Left cardiac atrium (tissue), 4 donors: ENCODE data around the gene XXYLT1. TPM values are rescaled to one million over a fixed set of nuclear protein-coding genes. Genes with fewer than 3 reads are reported as not detected.

ENCODE experiments used
- ATAC-seq, 2 donors: fragments of 200-7000 bp; cut with Tn5 transposase; one replicate each; pipeline ENCODE4 v1.9.1; 2020; ENCODE audit warnings: mild to moderate bottlenecking in 2 of 2, moderate library complexity in 2 of 2
- DNase-seq: peaks from one replicate; pipeline ENCODE4 v3.0.0-alpha.2; 2020
- intact Hi-C, 2 donors: fragments of 100-400 bp; cut with DNase I; formaldehyde crosslinking; loops; one replicate each; pipeline versions ENCODE4 v1.14.1 to v1.15.1; 2022 to 2023
- total RNA-seq, 2 donors: library from RNA; stranded (reverse); fragmentation: NEBNext Ultra II Directional; extraction: Animal tissue kit (Norgen Biotek cat#: 25700); gene quantifications; one replicate each; pipeline ENCODE4 v1.2.1, GENCODE V29; 2021
- donor health status: DM: no; HTN: yes; CAD: no.
- donor health status: DM: no; HTN: yes; CAD: no; lungs with severe emphysema.
- donor health status: DM: yes; HTN: yes; CAD: no.
- donor health status: Dilated cardiomyopathy.

Gene XXYLT1
- total RNA-seq, 2 donors from 2014 or later = 4.2 to 8.8 TPM

GRCh38 chr3:195151866-195152541 lies 119.0 kb downstream of the XXYLT1 start:
- ATAC-seq (no peak), DNase-seq (no peak)
- intact Hi-C loops = no loop called here

GRCh38 chr3:195151402-195151801 lies 119.6 kb downstream of the XXYLT1 start:
- ATAC-seq (no peak), DNase-seq (no peak)
- intact Hi-C loops = no loop called here

GRCh38 chr3:195150181-195151118 lies 120.5 kb downstream of the XXYLT1 start:
- ATAC-seq (peak; percentile 72 to 88), DNase-seq (peak; percentile 84)
- intact Hi-C loops = no loop called here

- intact Hi-C loops = no loop called here
- DNase-seq = no peak
- no peak for ATAC-seq
These were observed 121.5 kb downstream of the XXYLT1 start for GRCh38 chr3:195149292-195150030.

- ATAC-seq = no peak
- no peak for DNase-seq
- intact Hi-C loops = no loop called here
These were observed 122.4 kb downstream of the XXYLT1 start for GRCh38 chr3:195148549-195148948.

- no peak for DNase-seq
- peak in 1 of 2 donors; percentile 31 for ATAC-seq
- intact Hi-C loops = no loop called here
These were observed 123.3 kb downstream of the XXYLT1 start for GRCh38 chr3:195147649-195148080.

- ATAC-seq (no peak), DNase-seq (no peak)
- intact Hi-C loops = no loop called here
These were observed 124.8 kb downstream of the XXYLT1 start for GRCh38 chr3:195146131-195146530.

GRCh38 chr3:195145579-195145978 lies 125.4 kb downstream of the XXYLT1 start:
- intact Hi-C loops = no loop called here
- DNase-seq = no peak
- no peak for ATAC-seq

GRCh38 chr3:195143221-195143620 lies 127.7 kb downstream of the XXYLT1 start:
- DNase-seq (no peak), ATAC-seq (no peak)
- intact Hi-C loops = no loop called here

- DNase-seq (no peak), ATAC-seq (no peak)
- intact Hi-C loops = no loop called here
These were observed 128.4 kb downstream of the XXYLT1 start for GRCh38 chr3:195142519-195142918.

GRCh38 chr3:195140816-195141793 lies 129.9 kb downstream of the XXYLT1 start:
- intact Hi-C loops = no loop called here
- ATAC-seq = no peak
- DNase-seq = no peak

GRCh38 chr3:195140410-195140809 lies 130.5 kb downstream of the XXYLT1 start:
- no peak for DNase-seq
- intact Hi-C loops = no loop called here
- no peak for ATAC-seq

GRCh38 chr3:195139876-195140240 lies 131.1 kb downstream of the XXYLT1 start:
- intact Hi-C loops = loop anchor here in 1 of 2 donors (10.0 kb wide), 1 partner anchor 105 kb away; no protein-coding TSS in a partner anchor
- DNase-seq = no peak
- peak in 1 of 2 donors; percentile 41 for ATAC-seq

GRCh38 chr3:195139091-195139875 lies 131.7 kb downstream of the XXYLT1 start:
- no peak for DNase-seq
- ATAC-seq = peak; percentile 20 to 41
- intact Hi-C loops = loop anchor here in 1 of 2 donors (10.0 kb wide), 1 partner anchor 106 kb away; no protein-coding TSS in a partner anchor

GRCh38 chr3:195137638-195138588 lies 133.0 kb downstream of the XXYLT1 start:
- intact Hi-C loops = loop anchor here in 1 of 2 donors (10.0 kb wide), 1 partner anchor 107 kb away; no protein-coding TSS in a partner anchor
- ATAC-seq = no peak

GRCh38 chr3:195135917-195136316 lies 135.0 kb downstream of the XXYLT1 start:
- intact Hi-C loops = loop anchor here in 1 of 2 donors (10.0 kb wide), 1 partner anchor 109 kb away; no protein-coding TSS in a partner anchor
- ATAC-seq (no peak), DNase-seq (no peak)

More at GRCh38 chr3:195137638-195138588, 133.0 kb downstream of the XXYLT1 start:
- no peak for DNase-seq
